Mesothelial cell of epicardium (in vitro differentiated cells): ENCODE measurements around the gene SLC7A9. TPM values are rescaled to one million over a fixed set of nuclear protein-coding genes. Genes with fewer than 3 reads are reported as not detected.

Experiments
- DNase-seq, 2 experiments: peaks; one replicate each; pipeline ENCODE4 v3.0.0; 2021; ENCODE audit warnings: low spot score in 2 of 2; ENCODE audit not compliant: unreplicated experiment in 2 of 2
- H3K27ac Mint-ChIP-seq: 2 replicates; pipeline ENCODE4 v1.8.0; 2021; ENCODE audit warnings: mixed read lengths
- H3K27me3 Mint-ChIP-seq: 2 replicates; pipeline ENCODE4 v1.8.0; 2021; ENCODE audit warnings: low read depth, mixed read lengths
- H3K36me3 Mint-ChIP-seq: 2 replicates; pipeline ENCODE4 v1.8.0; 2021; ENCODE audit warnings: mixed read lengths
- H3K4me1 Mint-ChIP-seq: 2 replicates; pipeline ENCODE4 v1.8.0; 2021; ENCODE audit warnings: mixed read lengths
- H3K4me3 Mint-ChIP-seq: 2 replicates; pipeline ENCODE4 v1.8.0; 2021; ENCODE audit warnings: mild to moderate bottlenecking, moderate library complexity, mixed read lengths
- H3K9me3 Mint-ChIP-seq: 2 replicates; pipeline ENCODE4 v1.8.0; 2021; ENCODE audit warnings: mixed read lengths
- CTCF ChIP-seq: fragments of 200-600 bp; sonication (generic); IDR thresholded peaks from one replicate; pipeline ENCODE4 v1.5.0; 2021; ENCODE audit warnings: antibody characterized with exemption; ENCODE audit not compliant: unreplicated experiment
- total RNA-seq: library from RNA; stranded (reverse); gene quantifications from 3 replicates; pipeline ENCODE4 v1.2.1, GENCODE V29; 2021

SLC7A9 gene
- 0.51 to 1.2 TPM (median 0.65 TPM) in 3 replicates for total RNA-seq

- no peak for TF ChIP-seq CTCF
- Mint-ChIP-seq H3K4me1 (no peaks in the 10 kb centered on the region), H3K36me3 (no peaks in the 10 kb centered on the region), H3K27ac (no peak within 1 kb of the TSS), H3K9me3 (no peaks in the 10 kb centered on the region), H3K4me3 (no peak within 1 kb of the TSS), H3K27me3 (no peaks in the 10 kb centered on the region)
- DNase-seq, result no peak
Measured at GRCh38 chr19:32869369-32869965, at the start of gene SLC7A9. Gene SLC7A9, minus strand, starts transcription at chr19:32869767. Its CDS starts 1,233 bp downstream, at chr19:32868534.

GRCh38 chr19:32919365-32919764, 49.8 kb upstream of the SLC7A9 start:
- no peak for DNase-seq
- TF ChIP-seq CTCF, result no peak
- peaks cover 28% of the 10 kb centered on the region for H3K36me3 Mint-ChIP-seq
- H3K4me1 Mint-ChIP-seq, result peaks cover 14% of the 10 kb centered on the region
- no peak overlapping the region for H3K4me3 Mint-ChIP-seq
- no peaks in the 10 kb centered on the region for H3K27me3 Mint-ChIP-seq
- no peak overlapping the region for H3K27ac Mint-ChIP-seq
- H3K9me3 Mint-ChIP-seq, result no peaks in the 10 kb centered on the region

GRCh38 chr19:32917616-32917996, 48.0 kb upstream of the SLC7A9 start:
- Mint-ChIP-seq H3K9me3 (no peaks in the 10 kb centered on the region), H3K4me3 (no peak overlapping the region), H3K27me3 (no peaks in the 10 kb centered on the region), H3K27ac (peak overlapping the region; percentile 59), H3K4me1 (peaks cover 14% of the 10 kb centered on the region), H3K36me3 (peaks cover 17% of the 10 kb centered on the region)
- DNase-seq, result no peak
- TF ChIP-seq CTCF, result no peak

- H3K36me3 Mint-ChIP-seq, result peaks cover 21% of the 10 kb centered on the region
- H3K4me3 Mint-ChIP-seq, result no peak overlapping the region
- no peak for TF ChIP-seq CTCF
- no peaks in the 10 kb centered on the region for H3K27me3 Mint-ChIP-seq
- peak overlapping the region; percentile 59 for H3K27ac Mint-ChIP-seq
- peaks cover 14% of the 10 kb centered on the region for H3K4me1 Mint-ChIP-seq
- no peak for DNase-seq
- no peaks in the 10 kb centered on the region for H3K9me3 Mint-ChIP-seq
Measured at GRCh38 chr19:32916969-32917615, 47.5 kb upstream of the SLC7A9 start.

- Mint-ChIP-seq H3K4me3 (no peak overlapping the region), H3K27ac (no peak overlapping the region), H3K4me1 (peaks cover 14% of the 10 kb centered on the region), H3K9me3 (no peaks in the 10 kb centered on the region), H3K36me3 (peaks cover 26% of the 10 kb centered on the region), H3K27me3 (no peaks in the 10 kb centered on the region)
- no peak for DNase-seq
- TF ChIP-seq CTCF, result no peak
Measured at GRCh38 chr19:32914879-32915660, 45.5 kb upstream of the SLC7A9 start.
